GM18508 (cell line): ENCODE data around the gene LRRC10B.

Source experiments
- ATAC-seq: cut with Tn5 transposase; IDR thresholded peaks from one replicate; pipeline ENCODE4 v1.9.1; 2021; ENCODE audit warnings: moderate number of reproducible peaks; ENCODE audit not compliant: insufficient read depth, unreplicated experiment

Gene LRRC10B

GRCh38 chr11:61507012-61507768, 1.4 kb upstream of the LRRC10B start:
- no peak for ATAC-seq

GRCh38 chr11:61509043-61510029, 787 bp downstream of the LRRC10B start:
- ATAC-seq, result no peak

- ATAC-seq, result no peak
Measured at GRCh38 chr11:61510166-61510919, 1.8 kb downstream of the LRRC10B start.

DNA sequence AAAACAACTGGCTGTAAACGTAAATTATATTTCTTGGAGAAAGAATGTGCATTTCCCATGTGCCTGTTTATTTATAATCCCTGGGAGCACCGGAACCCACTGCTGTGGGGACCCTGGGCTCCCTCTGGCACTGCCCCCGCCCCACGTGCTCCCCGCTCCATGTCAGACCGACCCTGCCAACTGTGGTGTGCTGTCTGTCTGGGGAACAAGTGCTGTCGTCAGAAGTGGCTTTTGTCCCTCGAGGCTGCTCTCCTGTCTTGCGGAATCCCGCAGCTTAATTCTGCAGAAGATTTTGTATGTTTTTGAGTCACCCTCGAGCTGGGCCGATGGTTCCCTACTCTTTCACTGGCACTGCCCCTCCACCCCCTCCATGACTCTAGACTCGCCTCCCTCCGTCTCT, 2.4 kb downstream of the LRRC10B start:
- ATAC-seq, result no peak

DNA sequence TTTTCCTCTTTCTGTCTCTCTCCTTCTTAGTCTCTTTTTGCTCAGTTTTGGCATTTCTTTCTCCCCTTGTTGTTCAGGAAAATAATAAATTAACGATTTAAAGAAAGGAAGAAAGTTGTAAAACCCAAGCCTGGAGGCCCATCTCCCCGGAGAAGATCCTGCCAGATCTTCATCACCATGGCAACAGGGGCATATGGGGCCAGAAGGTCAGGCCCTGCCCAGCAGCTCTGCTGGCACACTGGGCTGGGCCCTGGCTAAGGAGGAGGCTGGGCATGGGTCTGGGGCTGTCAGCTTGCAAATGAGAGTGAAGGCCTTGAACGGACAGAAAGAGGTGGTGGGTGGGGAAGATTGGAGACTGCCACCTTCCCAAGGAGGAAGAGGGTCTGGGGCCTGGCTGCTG, 2.8 kb downstream of the LRRC10B start:
- no peak for ATAC-seq

- ATAC-seq, result no peak
Measured at GRCh38 chr11:61512435-61512834, 3.9 kb downstream of the LRRC10B start.

DNA sequence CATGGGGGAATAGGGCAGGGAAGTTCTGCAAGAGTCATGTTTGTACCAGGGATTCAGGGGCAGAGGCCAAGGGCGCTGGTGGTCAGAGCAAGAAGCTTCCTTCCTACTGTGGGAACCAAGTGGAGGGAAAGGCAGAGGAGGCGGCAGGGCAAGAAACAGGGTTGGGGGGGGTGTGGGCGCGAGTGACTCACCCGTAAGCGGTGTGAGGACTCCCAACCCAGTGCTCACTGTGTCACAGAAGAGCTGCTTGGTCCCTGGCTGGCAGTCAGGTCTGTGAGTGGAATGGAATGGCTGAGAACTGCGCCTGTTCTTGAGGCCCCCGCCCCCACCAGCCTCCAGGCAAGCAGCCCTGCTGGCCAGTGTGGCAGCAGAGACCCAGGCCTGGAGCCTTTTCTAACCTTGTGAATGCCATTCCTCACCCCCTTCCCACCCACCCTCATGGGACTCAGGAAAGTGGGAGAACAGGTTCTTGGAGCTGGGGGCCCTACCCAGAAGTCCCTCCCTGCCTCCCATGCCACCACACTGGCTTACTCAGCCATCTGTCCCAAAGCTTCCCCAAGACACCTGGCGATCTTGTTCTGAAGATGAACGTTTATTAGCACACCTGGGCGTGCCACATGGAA, 4.7 kb downstream of the LRRC10B start:
- no peak for ATAC-seq

- no peak for ATAC-seq
Measured at GRCh38 chr11:61514050-61514917, 5.7 kb downstream of the LRRC10B start.

DNA sequence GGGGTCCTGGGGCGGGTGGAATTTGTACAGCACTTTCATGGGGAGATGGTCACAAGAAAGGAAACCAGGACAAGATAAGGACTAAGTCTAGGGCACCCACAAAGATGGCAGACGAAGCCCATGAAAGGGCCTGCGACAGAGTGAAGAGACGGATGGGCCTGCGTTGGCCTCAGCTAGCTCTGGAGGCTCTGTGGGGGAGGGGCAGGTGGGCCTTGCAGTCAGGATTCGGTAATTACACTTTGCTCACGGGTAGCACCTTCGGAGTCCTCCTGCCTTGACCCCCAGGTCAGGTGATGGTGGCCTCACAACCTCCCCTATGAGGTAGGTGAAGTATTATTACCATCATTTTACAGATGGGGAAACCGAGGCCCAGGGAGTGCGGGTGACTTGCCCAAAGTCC, 7.1 kb downstream of the LRRC10B start:
- no peak for ATAC-seq

- no peak for ATAC-seq
Measured at GRCh38 chr11:61516191-61516590, 7.6 kb downstream of the LRRC10B start.

GRCh38 chr11:61516675-61517572, 8.4 kb downstream of the LRRC10B start:
- ATAC-seq, result no peak

DNA sequence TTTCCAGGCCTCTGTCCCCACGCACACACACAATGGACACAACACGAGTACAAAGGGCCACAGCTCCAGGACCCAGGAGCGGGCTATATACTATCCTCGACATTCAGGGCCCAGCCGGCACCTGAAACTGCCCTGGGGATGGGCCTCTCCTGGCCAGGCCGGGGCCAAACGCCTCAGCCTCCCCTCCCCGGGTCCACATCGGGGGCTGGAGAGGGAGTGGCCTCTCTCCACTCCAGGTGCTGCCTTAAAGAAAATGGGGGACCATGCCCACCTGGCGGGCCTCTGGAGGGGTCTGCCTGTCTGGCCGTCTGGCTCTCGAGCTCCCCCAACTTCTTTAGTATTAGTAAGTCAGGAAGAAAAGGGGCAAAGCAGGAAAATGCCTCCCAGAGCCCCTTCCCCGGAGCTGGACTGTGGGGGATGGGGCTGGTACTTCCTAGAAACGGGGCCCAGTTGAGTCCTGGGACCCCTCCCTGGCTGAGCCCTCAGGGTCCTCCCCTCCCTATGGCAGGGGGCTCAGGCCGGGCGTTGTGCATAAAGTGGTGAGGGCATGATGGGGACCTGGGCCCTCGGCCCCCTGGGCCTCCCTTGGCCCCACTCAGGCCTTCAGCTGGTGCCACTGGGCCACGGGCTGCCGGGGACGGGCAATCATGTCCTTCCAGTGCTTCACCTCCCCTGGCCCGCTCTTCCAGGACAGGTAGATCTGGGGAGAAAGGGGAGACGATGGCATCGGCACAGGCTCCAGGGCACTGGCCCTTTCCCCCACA, 9.7 kb downstream of the LRRC10B start:
- ATAC-seq, result no peak

- ATAC-seq, result no peak
Measured at GRCh38 chr11:61522881-61523280, 14.3 kb downstream of the LRRC10B start.

DNA sequence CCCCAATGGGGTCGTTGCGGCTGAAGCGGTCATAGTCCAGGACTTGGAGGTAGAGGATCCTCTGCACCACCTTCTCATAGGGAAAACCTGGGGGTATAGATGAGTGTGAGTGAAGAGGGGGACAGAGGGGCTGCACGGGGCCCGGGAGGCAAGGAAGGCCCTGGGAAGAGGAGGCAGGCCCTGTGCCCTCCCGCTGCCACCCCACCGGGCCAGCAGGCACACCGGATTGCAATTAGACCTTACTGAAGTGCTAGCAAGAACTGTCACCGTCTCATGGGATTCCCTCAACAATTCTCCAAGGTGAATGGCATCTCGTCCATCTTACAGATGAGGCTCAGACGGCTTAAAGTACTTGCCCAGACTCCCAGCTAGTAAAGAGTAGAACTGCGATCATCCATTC, 15.9 kb downstream of the LRRC10B start:
- ATAC-seq, result no peak

DNA sequence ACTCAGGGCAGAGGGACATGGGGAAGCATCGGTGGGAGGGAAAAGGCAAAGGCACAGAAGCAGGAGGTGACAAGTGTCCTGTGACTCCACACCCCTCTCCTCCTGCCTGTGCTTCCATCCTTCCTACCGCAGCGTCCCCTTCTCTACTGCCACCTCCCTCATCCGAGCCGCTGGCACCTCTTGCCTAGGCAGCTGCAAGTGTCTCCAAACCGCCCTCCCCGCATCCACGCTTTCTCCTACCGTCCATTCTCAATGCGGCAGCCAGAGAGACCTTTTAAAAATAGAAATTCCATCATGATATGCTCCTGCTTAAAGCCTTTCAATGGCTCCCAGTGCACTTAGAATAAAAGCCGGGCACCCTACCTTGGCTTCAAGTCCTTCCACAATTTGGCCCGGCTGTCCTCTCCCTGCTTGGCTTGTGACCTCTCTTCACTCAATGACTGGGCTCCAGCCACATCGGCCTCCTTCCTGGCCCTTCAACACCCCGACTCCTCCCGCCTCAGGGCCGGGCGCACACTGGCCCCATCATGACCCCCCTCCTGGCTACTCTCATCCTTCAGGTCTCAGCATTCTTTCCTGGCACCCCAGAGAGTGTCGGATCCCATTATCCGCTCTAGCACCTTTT, 16.5 kb downstream of the LRRC10B start:
- no peak for ATAC-seq

GRCh38 chr11:61526229-61526628, 17.7 kb downstream of the LRRC10B start:
- ATAC-seq, result no peak
